GM06990 (cell line): ENCODE measurements around the gene MS4A12.
"Not testable (repeated sequence)": the region's sequence is repeated elsewhere in the genome, so short reads cannot be mapped to it uniquely, and the experiment has no call there.

Experiments used
- DNase-seq: peaks from one replicate; pipeline ENCODE4 v3.0.0-alpha.2; 2011; ENCODE audit not compliant: insufficient read length; ENCODE audit errors: extremely low read depth
- H3K27me3 ChIP-seq: replicated peaks from 2 replicates; pipeline ENCODE4 v1.6.0; 2011; ENCODE audit warnings: low read length; ENCODE audit not compliant: control insufficient read depth, insufficient read depth
- H3K36me3 ChIP-seq: 2 replicates; pipeline ENCODE4 v1.5.1; 2011; ENCODE audit warnings: low read length; ENCODE audit not compliant: control insufficient read depth, insufficient read depth
- H3K4me3 ChIP-seq: replicated peaks from 2 replicates; pipeline ENCODE4 v1.5.1; 2011; ENCODE audit warnings: low read depth, mild to moderate bottlenecking, control low read depth, low read length
- TF ChIP-seq, protein P1 (sequence below): IDR thresholded peaks from 2 replicates; pipeline ENCODE4 v1.5.1; 2011; ENCODE audit warnings: low read length, control low read depth, mild to moderate bottlenecking, inconsistent platforms; ENCODE audit not compliant: insufficient read depth, poor library complexity, severe bottlenecking

The MS4A12 gene

DNA sequence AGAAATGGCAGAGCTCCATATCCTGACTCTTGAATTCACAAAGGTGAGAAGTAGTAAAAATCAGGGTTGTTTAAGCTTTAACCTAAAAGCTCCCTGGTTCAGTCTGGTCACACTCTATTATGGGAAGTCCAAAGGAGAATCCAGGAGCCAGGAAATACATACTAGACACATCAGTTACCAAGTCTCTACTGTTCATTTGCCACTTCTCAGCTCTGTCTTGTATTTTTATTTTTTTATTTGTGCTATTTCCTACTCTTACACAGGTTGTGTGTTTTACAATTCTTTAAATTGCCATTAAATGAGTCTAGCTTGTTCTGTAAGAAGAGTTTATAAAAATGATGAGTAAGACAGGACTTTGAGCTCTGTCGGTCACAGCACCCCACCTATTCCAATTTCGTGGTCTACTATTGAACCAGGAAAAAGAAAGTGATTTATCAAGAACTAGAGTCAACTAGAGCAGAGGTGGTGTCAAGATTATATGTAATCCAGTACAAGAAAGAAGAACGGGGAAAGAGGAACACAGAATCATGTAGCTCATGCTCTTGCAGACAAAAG, 9.7 kb downstream of the MS4A12 start:
- TF ChIP-seq, protein P1, sequence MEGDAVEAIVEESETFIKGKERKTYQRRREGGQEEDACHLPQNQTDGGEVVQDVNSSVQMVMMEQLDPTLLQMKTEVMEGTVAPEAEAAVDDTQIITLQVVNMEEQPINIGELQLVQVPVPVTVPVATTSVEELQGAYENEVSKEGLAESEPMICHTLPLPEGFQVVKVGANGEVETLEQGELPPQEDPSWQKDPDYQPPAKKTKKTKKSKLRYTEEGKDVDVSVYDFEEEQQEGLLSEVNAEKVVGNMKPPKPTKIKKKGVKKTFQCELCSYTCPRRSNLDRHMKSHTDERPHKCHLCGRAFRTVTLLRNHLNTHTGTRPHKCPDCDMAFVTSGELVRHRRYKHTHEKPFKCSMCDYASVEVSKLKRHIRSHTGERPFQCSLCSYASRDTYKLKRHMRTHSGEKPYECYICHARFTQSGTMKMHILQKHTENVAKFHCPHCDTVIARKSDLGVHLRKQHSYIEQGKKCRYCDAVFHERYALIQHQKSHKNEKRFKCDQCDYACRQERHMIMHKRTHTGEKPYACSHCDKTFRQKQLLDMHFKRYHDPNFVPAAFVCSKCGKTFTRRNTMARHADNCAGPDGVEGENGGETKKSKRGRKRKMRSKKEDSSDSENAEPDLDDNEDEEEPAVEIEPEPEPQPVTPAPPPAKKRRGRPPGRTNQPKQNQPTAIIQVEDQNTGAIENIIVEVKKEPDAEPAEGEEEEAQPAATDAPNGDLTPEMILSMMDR, result no peak
- Histone ChIP-seq H3K27me3 (no peaks in the 10 kb centered on the region), H3K36me3 (no peaks in the 10 kb centered on the region), H3K4me3 (no peak overlapping the region)
- no peak for DNase-seq

DNA sequence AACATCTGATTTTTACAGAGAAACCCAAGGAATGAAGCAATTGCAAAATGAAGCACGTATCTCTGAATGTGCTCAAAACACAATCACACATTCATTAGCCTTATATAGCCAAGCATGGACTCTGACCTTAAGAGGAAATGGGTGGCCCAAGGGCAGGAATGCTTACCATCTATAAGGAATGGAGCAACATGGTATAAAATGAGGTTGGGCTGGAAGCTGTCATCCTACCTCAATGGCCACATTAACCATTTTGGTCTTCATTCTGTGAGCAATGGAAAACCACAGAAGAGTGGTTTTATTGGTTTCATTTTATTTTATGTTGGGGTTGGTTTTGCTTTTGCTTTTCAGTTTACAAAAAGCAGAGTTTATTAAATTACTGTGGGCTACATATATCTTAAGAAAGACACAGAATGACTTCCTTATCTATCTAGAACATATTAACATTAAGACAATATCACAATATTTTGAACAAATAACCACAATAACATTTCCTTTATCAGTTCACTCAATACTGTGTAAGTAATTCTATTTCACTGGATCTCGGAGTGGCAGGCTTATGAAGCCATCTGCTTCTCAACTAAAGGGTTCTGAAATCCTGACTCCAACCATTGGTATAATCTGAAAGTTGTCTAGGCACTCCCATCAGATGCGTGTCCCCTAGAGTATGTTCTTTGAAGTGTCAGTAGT, 11.8 kb downstream of the MS4A12 start:
- TF ChIP-seq, protein P1, result no peak
- H3K4me3 ChIP-seq, result no peak overlapping the region
- no peaks in the 10 kb centered on the region for H3K36me3 ChIP-seq
- H3K27me3 ChIP-seq, result no peaks in the 10 kb centered on the region
- no peak for DNase-seq

- H3K4me3 ChIP-seq, H3K36me3 ChIP-seq, DNase-seq, H3K27me3 ChIP-seq: not testable (repeated sequence)
Measured at GRCh38 chr11:60509609-60510008, 17.0 kb downstream of the MS4A12 start.

GRCh38 chr11:60510209-60510608, 17.6 kb downstream of the MS4A12 start:
- not testable (repeated sequence) for DNase-seq, H3K4me3 ChIP-seq, H3K36me3 ChIP-seq, H3K27me3 ChIP-seq

GRCh38 chr11:60511393-60511792, 18.8 kb downstream of the MS4A12 start:
- TF ChIP-seq, protein P1, result no peak
- Histone ChIP-seq H3K4me3 (no peak overlapping the region), H3K36me3 (no peaks in the 10 kb centered on the region), H3K27me3 (no peaks in the 10 kb centered on the region)
- no peak for DNase-seq

DNA sequence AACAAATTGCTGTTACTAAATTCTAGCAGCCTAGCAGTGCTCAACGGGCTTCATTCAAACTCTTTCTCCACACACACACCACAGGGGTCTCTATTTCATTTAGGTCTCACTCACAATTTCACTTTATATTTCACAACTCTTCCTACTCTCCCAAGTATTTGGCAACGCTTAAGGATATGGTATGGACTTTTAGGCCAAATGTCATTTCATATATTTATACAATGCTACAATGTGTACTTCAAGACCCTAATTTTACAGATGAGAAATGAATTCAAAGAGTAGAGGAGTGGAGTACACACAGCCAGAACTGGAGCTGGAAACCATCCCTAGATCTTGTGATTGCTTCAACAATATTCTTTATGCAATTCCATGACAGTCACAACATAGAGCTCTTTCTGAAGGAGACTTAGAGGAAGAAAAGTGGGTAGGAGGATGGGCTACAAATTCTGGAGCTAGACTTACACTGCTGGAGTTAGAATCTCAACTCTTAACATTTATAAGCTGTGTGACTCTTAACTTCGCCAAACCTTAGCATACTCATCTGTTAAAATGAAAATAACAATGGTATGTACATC, 20.2 kb downstream of the MS4A12 start:
- Histone ChIP-seq H3K27me3 (no peaks in the 10 kb centered on the region), H3K4me3 (no peak overlapping the region), H3K36me3 (no peaks in the 10 kb centered on the region)
- DNase-seq, result no peak
- TF ChIP-seq, protein P1, result no peak
